22Rv1 (cell line): ENCODE measurements around the gene JARID2.

ENCODE experiments used
- H3K27ac ChIP-seq: fragments of 450-650 bp; 2 replicates; pipeline ENCODE4 v1.5.1; 2017
- CTCF ChIP-seq: fragments of 450-650 bp; IDR thresholded peaks from 2 replicates; pipeline ENCODE4 v1.5.1; 2017; ENCODE audit warnings: mild to moderate bottlenecking
- ZFX ChIP-seq: fragments of 450-650 bp; IDR thresholded peaks from 2 replicates; pipeline ENCODE4 v1.6.1; 2017; ENCODE audit warnings: antibody characterized with exemption, borderline replicate concordance

The JARID2 gene

DNA sequence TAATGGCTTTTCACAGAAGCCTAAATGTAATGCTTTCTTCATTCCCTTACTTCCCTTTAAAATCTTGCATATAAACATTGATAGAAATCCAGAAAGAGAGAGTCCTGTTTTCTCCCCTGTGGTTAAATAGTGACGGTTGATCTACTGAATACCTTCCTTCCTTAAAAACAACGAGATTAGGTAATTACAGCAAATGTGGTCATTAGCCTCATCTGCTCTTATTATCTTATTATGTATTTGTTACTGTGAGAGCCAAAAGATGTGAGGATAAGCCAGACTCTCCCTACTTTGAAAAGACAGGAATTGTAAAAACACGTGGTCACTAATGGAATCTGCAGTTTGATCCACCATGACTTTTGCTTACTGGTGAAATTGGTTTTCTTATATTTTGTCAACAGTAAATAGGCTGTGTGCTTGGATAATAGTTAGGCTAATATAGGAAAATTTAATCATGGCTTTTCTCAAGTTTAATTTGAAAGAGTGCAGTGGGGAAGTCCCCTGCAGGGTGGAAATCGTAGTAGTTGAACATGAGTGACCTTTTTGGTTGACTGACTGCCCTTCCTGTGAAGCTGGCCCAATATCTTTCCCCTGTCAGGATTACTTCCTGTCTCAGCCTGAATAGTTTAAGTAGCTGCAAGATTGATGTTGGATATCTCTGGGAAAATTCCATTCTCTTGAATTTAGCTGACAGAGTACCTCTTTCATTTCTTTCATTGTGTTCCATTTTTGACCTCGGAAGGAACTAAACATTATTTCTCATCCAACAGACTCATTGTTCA is 62.8 kb downstream of the JARID2 start:
- H3K27ac ChIP-seq: no peak overlapping the region
- TF ChIP-seq CTCF: no peak
- no peak for TF ChIP-seq ZFX

DNA sequence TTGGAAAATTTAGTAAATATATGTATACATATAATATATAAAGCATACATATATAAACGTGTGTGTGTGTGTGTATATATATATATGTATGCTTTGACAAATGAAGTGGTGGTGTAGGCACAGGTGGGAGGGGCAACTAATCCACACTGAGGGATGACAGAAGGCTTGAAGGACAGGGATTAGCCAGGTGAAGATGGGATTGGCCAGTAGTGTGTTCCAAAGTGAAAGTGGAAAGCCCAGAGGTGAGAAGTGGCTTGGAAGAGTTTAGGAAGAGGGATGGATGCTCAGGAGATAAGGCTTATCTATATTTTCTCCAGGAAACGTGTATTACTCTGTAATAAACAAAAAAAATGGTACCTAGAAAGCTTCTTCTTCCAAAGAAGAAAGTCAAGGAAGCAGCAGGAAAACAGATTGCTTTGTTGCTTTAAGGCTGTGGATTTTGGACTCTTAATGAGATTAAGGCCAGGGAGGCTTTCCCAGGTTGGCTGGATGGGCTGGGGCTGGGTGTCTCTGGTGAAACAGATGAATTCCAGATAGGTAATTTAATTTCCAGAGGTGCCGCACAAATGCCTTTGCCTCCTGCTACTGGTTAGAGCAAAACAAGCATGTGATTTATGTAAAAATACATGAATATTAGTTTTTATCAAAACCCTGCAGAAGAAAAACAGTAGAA is 63.9 kb downstream of the JARID2 start:
- TF ChIP-seq CTCF (no peak), ZFX (no peak)
- no peak overlapping the region for H3K27ac ChIP-seq

DNA sequence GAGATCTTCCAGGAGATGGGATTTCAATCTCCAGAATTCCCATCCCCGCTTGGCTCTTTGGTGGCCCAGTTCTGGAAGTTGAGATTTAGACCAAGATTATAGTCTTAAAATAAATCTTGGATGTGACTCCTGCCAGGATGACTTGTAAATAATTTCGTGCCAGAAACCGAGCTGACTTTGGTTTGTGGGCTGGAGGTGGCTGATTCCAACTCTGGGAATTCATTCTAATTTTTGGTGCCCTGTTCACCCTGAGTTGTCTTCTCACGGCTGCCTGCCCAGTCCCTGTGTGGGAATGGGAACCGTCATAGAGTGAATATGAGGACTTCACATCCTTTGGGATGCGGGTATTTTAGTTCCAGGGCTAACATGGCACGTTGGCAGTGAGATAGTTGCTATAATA is 64.8 kb downstream of the JARID2 start:
- TF ChIP-seq CTCF: no peak
- no peak for TF ChIP-seq ZFX
- H3K27ac ChIP-seq: no peak overlapping the region

GRCh38 chr6:15312500-15312899 is 66.6 kb downstream of the JARID2 start:
- H3K27ac ChIP-seq: no peak overlapping the region
- no peak for TF ChIP-seq CTCF
- TF ChIP-seq ZFX: no peak

DNA sequence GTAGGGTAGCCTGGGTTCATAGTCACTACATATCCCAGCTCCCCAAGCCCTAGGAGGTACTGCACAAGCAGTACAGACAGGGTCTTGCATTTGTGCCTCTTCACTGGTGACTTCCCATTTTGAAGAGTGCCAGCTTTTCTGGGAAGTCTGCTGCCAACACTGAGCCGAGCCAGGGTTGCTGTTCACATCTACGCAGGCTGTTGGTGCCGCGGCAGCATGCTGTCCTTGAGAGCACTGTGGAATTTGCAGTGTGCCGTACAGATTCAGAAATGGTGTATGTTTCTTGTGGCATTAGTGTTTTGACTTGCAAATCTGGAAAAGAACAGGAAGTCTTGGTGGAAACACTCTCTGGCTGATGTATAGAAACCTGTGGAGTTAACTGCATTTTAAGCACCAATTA is 67.5 kb downstream of the JARID2 start:
- no peak for TF ChIP-seq ZFX
- TF ChIP-seq CTCF: no peak
- H3K27ac ChIP-seq: no peak overlapping the region

- no peak overlapping the region for H3K27ac ChIP-seq
- TF ChIP-seq ZFX (no peak), CTCF (no peak)
Measured at GRCh38 chr6:15316754-15317153, 70.9 kb downstream of the JARID2 start.

- no peak overlapping the region for H3K27ac ChIP-seq
- TF ChIP-seq CTCF: no peak
Measured at GRCh38 chr6:15317251-15317650, 71.4 kb downstream of the JARID2 start.
